ENCODE measurements around the gene CCDC107.
"Not testable (repeated sequence)": the region's sequence is repeated elsewhere in the genome, so short reads cannot be mapped to it uniquely, and the experiment has no call there.

Gene CCDC107

GRCh38 chr9:35628389-35628991 lies 29.6 kb upstream of the CCDC107 start:
- ATAC-seq (no peak), DNase-seq (no peak)
- Mint-ChIP-seq H3K27ac (peak overlapping the region in 1 of 2 donors; percentile 48), H3K4me3 (no peak overlapping the region), H3K27me3 (no peaks in the 10 kb centered on the region), H3K9me3 (no peaks in the 10 kb centered on the region), H3K4me1 (peaks cover 18% of the 10 kb centered on the region)

DNA sequence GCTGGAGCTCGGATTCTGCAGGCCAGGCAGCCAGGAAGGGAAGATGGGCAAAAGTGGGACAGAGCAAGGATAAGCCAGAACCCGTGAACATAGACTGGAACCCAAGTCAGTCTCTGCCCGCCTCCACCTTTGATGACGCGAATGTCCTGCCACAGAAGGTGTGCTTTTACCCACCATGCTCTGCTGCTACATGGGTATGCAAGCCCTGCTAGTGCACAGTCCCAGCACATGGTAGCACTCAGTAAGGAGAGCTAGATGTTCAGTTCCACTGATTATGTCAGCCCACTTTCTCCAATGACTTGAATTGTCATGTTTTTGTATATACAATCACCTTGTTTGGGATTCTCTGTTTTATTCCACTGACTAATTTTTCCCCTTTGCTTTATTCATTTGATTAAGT lies 28.5 kb upstream of the CCDC107 start:
- ATAC-seq (no peak), DNase-seq (no peak)
- Mint-ChIP-seq H3K4me1 (peaks cover 21% of the 10 kb centered on the region), H3K27me3 (no peaks in the 10 kb centered on the region), H3K27ac (no peak overlapping the region), H3K4me3 (no peak overlapping the region), H3K9me3 (no peaks in the 10 kb centered on the region)

DNA sequence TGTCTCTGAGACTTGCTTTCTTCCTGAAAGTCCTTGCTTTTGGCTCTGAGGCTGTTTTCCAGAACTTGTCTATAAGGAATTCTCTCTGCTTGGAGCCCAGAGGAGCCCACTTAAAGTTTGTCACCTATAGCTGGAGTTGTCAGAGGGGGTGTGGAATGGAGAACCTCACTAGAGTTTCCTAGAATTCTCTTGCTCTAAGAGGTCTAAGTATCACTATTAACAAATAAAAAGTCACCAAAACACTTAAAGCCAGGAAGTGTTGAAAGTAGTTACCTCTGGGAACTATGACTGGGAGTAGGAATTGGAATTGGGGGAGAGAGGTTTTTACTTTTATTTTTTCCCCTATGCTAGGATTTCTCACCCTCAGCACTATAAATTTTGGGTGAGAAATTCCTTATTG lies 22.4 kb upstream of the CCDC107 start:
- DNase-seq: no peak
- no peaks in the 10 kb centered on the region for H3K27me3 Mint-ChIP-seq
- H3K27ac Mint-ChIP-seq: peak overlapping the region in 1 of 2 donors; percentile 35
- H3K4me3 Mint-ChIP-seq: peak overlapping the region; percentile 16 to 40
- H3K4me1 Mint-ChIP-seq: peaks cover 61% of the 10 kb centered on the region
- no peak for ATAC-seq
- peaks cover 4 to 7% of the 10 kb centered on the region in 2 donors for H3K9me3 Mint-ChIP-seq

GRCh38 chr9:35636135-35636876 lies 21.8 kb upstream of the CCDC107 start:
- peak overlapping the region; percentile 12 to 44 for H3K4me3 Mint-ChIP-seq
- H3K9me3 Mint-ChIP-seq: peaks cover 4 to 13% of the 10 kb centered on the region in 2 donors
- H3K27ac Mint-ChIP-seq: peak overlapping the region in 1 of 2 donors; percentile 82
- H3K4me1 Mint-ChIP-seq: peaks cover 66% of the 10 kb centered on the region
- ATAC-seq (no peak), DNase-seq (no peak)
- H3K27me3 Mint-ChIP-seq: no peaks in the 10 kb centered on the region

- Mint-ChIP-seq H3K4me3 (peak overlapping the region in 1 of 2 donors; percentile 42), H3K9me3 (peaks cover 4 to 13% of the 10 kb centered on the region in 2 donors), H3K4me1 (peaks cover 72% of the 10 kb centered on the region)
- ATAC-seq, DNase-seq, H3K27me3 Mint-ChIP-seq, H3K27ac Mint-ChIP-seq: not testable (repeated sequence)
Measured at GRCh38 chr9:35636877-35637246, 21.2 kb upstream of the CCDC107 start.

DNA sequence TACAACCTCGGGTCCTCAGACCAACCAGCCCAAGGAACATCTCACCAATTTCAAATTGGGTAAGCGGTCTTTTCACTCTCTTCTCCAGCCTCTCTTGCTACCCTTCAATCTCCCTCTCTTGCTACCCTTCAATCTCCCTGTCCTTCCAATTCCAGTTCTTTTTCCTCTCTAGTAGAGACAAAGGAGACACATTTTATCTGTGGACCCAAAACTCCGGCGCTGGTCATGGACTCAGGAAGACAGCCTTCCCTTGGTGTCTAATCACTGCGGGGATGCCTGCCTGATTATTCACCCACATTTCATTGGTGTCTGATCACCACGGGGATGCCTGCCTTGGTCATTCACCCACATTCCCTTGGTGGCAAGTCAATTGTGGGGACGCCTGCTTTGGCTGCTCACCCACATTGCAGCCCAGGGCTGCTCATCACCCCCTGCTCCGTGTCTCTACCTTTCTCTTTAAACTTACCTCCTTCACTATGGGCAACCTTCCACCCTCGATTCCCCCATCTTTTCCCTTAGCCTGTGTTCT lies 20.6 kb upstream of the CCDC107 start:
- Mint-ChIP-seq H3K4me1 (peaks cover 72% of the 10 kb centered on the region), H3K9me3 (peaks cover 4 to 13% of the 10 kb centered on the region in 2 donors), H3K4me3 (peak overlapping the region in 1 of 2 donors; percentile 42)
- DNase-seq, H3K27ac Mint-ChIP-seq, ATAC-seq, H3K27me3 Mint-ChIP-seq: not testable (repeated sequence)

GRCh38 chr9:35638751-35639150 lies 19.3 kb upstream of the CCDC107 start:
- not testable (repeated sequence) for H3K27me3 Mint-ChIP-seq, ATAC-seq
- H3K9me3 Mint-ChIP-seq: peaks cover 4 to 13% of the 10 kb centered on the region in 2 donors
- peak in 1 of 2 donors; percentile 42 for DNase-seq
- H3K4me1 Mint-ChIP-seq: peaks cover 79% of the 10 kb centered on the region
- peak overlapping the region; percentile 77 to 92 for H3K27ac Mint-ChIP-seq
- peak overlapping the region; percentile 21 to 38 for H3K4me3 Mint-ChIP-seq

DNA sequence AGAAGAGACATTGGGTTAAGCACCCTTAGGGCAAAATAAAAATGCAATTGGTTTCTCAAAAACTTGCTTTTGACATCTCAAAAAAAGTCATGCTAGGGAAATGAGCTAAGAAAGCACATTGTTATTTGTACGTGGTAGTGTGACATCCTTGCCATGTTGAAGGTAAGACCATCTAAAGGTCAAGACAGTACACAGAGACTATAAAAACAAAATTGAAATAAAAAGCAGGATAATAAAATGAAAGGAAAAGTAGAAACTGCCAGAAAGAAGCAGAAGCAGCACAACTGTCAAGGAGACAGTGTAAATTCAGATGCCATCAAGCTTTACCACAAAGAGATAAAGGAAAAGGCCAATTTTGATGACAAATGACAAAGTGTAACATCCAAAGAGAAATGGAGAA lies 18.9 kb upstream of the CCDC107 start:
- H3K9me3 Mint-ChIP-seq: peaks cover 4 to 13% of the 10 kb centered on the region in 2 donors
- peak overlapping the region; percentile 64 to 75 for H3K4me3 Mint-ChIP-seq
- peak; percentile 68 for ATAC-seq
- H3K27ac Mint-ChIP-seq: peak overlapping the region; percentile 77 to 92
- H3K27me3 Mint-ChIP-seq, DNase-seq: not testable (repeated sequence)
- H3K4me1 Mint-ChIP-seq: peaks cover 80% of the 10 kb centered on the region

GRCh38 chr9:35639631-35640030 lies 18.5 kb upstream of the CCDC107 start:
- peak overlapping the region; percentile 64 to 75 for H3K4me3 Mint-ChIP-seq
- DNase-seq: no peak
- ATAC-seq: no peak
- H3K4me1 Mint-ChIP-seq: peaks cover 81% of the 10 kb centered on the region
- H3K27me3 Mint-ChIP-seq: no peaks in the 10 kb centered on the region
- H3K9me3 Mint-ChIP-seq: peaks cover 4 to 13% of the 10 kb centered on the region in 2 donors
- peak overlapping the region; percentile 77 to 92 for H3K27ac Mint-ChIP-seq

DNA sequence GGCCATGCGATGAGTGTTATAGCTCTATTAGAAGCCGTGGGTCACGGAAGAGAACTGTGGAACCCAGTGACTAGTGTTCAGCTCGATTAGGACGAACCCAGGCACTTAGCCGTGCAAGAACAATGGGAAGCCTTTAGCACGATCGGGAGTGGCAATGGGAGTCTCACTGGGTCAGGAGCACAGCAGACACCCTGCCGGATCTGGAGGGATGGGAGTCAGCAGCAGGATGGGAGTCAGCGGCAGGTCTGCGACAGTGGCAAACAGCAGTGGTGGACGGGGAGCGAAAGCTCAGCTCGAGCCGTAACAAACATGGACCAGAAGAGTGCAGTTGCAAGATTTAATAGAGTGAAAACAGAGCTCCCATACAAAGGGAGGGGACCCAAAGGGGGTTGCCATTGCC lies 17.7 kb upstream of the CCDC107 start:
- H3K27me3 Mint-ChIP-seq, DNase-seq, ATAC-seq, H3K27ac Mint-ChIP-seq, H3K4me3 Mint-ChIP-seq: not testable (repeated sequence)
- peaks cover 80% of the 10 kb centered on the region for H3K4me1 Mint-ChIP-seq
- H3K9me3 Mint-ChIP-seq: peaks cover 4 to 13% of the 10 kb centered on the region in 2 donors

DNA sequence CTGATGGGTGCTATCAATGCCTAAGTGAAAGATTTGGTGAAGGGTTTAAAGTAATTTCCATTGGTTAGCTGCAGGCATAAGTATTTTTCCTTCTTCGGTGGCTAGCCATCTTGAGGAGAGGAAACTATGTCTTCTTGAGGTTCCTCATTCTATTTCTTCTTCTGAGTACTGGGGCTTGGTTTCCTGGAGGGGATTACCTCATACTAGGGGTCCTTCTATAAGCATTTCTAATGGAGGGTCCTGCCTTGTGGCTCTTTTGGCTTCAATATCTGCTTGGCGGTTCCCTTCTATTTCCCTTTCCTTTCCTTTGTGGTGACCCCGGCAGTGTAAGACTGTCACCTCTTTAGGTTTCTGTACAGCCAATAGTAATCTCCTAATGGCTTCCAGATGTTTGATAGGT lies 16.6 kb upstream of the CCDC107 start:
- H3K27ac Mint-ChIP-seq, H3K4me3 Mint-ChIP-seq, H3K27me3 Mint-ChIP-seq, ATAC-seq, DNase-seq: not testable (repeated sequence)
- Mint-ChIP-seq H3K4me1 (peaks cover 80% of the 10 kb centered on the region), H3K9me3 (peaks cover 4 to 13% of the 10 kb centered on the region in 2 donors)

- Mint-ChIP-seq H3K9me3 (peaks cover 4 to 13% of the 10 kb centered on the region in 2 donors), H3K4me3 (no peak overlapping the region), H3K27me3 (no peaks in the 10 kb centered on the region), H3K4me1 (peaks cover 76% of the 10 kb centered on the region), H3K27ac (no peak overlapping the region)
- no peak for DNase-seq
- ATAC-seq: no peak
Measured at GRCh38 chr9:35643046-35643445, 15.0 kb upstream of the CCDC107 start.

GRCh38 chr9:35645736-35646135 lies 12.4 kb upstream of the CCDC107 start:
- Mint-ChIP-seq H3K27ac (peak overlapping the region; percentile 84 to 96), H3K4me1 (peaks cover 70% of the 10 kb centered on the region), H3K4me3 (peak overlapping the region; percentile 91 to 100)
- not testable (repeated sequence) for H3K9me3 Mint-ChIP-seq, ATAC-seq, H3K27me3 Mint-ChIP-seq, DNase-seq

GRCh38 chr9:35646153-35646532 lies 11.9 kb upstream of the CCDC107 start:
- H3K4me1 Mint-ChIP-seq: peaks cover 70% of the 10 kb centered on the region

GRCh38 chr9:35646533-35647265 lies 11.4 kb upstream of the CCDC107 start:
- peak overlapping the region; percentile 91 to 100 for H3K4me3 Mint-ChIP-seq
- peaks cover 70% of the 10 kb centered on the region for H3K4me1 Mint-ChIP-seq
- peak; percentile 91 to 93 for DNase-seq
- H3K9me3 Mint-ChIP-seq: no peaks in the 10 kb centered on the region
- peak; percentile 92 for ATAC-seq
- peak overlapping the region; percentile 84 to 96 for H3K27ac Mint-ChIP-seq
- no peaks in the 10 kb centered on the region for H3K27me3 Mint-ChIP-seq

More at GRCh38 chr9:35646153-35646532, 11.9 kb upstream of the CCDC107 start:
- H3K4me3 Mint-ChIP-seq: peak overlapping the region; percentile 91 to 100
- DNase-seq: no peak
- H3K27me3 Mint-ChIP-seq: no peaks in the 10 kb centered on the region
- H3K9me3 Mint-ChIP-seq: peaks cover 0 to 1% of the 10 kb centered on the region in 2 donors
- H3K27ac Mint-ChIP-seq: peak overlapping the region; percentile 84 to 96
- ATAC-seq: no peak

Data from stimulated activated naive CD8-positive, alpha-beta T cell treated with anti-CD3 and anti-CD28 coated beads, Interleukin-15, amount 100 ng/mL, for 72 hours (primary cell).